ENCODE data around the gene MGST2.
A peak's percentile ranks its signal among the peaks of the same experiment; 100 is the strongest.

Gene MGST2

GRCh38 chr4:139665690-139666529 lies at the start of gene MGST2:
Gene MGST2, plus strand, starts transcription at chr4:139665819. Its CDS starts 201 bp downstream, at chr4:139666020.
- peak within 1 kb of the TSS; percentile 22 for H3K27ac ChIP-seq (ENCODE audit: low read depth, low read length)
- no peaks in the 10 kb centered on the region for H3F3A ChIP-seq (ENCODE audit: control insufficient read depth, insufficient read depth)
- no peaks in the 10 kb centered on the region for H3K27me3 ChIP-seq (ENCODE audit: control insufficient read depth, low read length)
- no peaks in the 10 kb centered on the region for H4K20me1 ChIP-seq (ENCODE audit: control insufficient read depth, insufficient read depth, low read depth, low read length)
- peak within 1 kb of the TSS; percentile 80 for H3K4me2 ChIP-seq (ENCODE audit: low read length)
- H3K36me3 ChIP-seq (ENCODE audit: control insufficient read depth, low read length) = no peaks in the 10 kb centered on the region
- H3K79me2 ChIP-seq (ENCODE audit: control insufficient read depth, low read length) = peaks cover 10% of the 10 kb centered on the region; the same call in 1 of the 2 replicates
- no peaks in the 10 kb centered on the region for H3K9me2 ChIP-seq (replicated peaks; ENCODE audit: control insufficient read depth, low read length)
- peak within 1 kb of the TSS; percentile 85 for H3K4me3 ChIP-seq (ENCODE audit: low read length)
- H3K4me1 ChIP-seq (ENCODE audit: control insufficient read depth, low read length) = peaks cover 22% of the 10 kb centered on the region
- TF ChIP-seq EZH2phosphoT487 (IDR thresholded peaks at IDR 0.05; ENCODE audit: borderline replicate concordance, low read length) = no peak
- TF ChIP-seq, protein P1, sequence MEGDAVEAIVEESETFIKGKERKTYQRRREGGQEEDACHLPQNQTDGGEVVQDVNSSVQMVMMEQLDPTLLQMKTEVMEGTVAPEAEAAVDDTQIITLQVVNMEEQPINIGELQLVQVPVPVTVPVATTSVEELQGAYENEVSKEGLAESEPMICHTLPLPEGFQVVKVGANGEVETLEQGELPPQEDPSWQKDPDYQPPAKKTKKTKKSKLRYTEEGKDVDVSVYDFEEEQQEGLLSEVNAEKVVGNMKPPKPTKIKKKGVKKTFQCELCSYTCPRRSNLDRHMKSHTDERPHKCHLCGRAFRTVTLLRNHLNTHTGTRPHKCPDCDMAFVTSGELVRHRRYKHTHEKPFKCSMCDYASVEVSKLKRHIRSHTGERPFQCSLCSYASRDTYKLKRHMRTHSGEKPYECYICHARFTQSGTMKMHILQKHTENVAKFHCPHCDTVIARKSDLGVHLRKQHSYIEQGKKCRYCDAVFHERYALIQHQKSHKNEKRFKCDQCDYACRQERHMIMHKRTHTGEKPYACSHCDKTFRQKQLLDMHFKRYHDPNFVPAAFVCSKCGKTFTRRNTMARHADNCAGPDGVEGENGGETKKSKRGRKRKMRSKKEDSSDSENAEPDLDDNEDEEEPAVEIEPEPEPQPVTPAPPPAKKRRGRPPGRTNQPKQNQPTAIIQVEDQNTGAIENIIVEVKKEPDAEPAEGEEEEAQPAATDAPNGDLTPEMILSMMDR (IDR thresholded peaks at IDR 0.05; ENCODE audit: low read depth, low read length, poor library complexity, severe bottlenecking) = no peak
- no peaks in the 10 kb centered on the region for H3K9me3 ChIP-seq (ENCODE audit: control insufficient read depth, insufficient read depth, low read length)

DNA sequence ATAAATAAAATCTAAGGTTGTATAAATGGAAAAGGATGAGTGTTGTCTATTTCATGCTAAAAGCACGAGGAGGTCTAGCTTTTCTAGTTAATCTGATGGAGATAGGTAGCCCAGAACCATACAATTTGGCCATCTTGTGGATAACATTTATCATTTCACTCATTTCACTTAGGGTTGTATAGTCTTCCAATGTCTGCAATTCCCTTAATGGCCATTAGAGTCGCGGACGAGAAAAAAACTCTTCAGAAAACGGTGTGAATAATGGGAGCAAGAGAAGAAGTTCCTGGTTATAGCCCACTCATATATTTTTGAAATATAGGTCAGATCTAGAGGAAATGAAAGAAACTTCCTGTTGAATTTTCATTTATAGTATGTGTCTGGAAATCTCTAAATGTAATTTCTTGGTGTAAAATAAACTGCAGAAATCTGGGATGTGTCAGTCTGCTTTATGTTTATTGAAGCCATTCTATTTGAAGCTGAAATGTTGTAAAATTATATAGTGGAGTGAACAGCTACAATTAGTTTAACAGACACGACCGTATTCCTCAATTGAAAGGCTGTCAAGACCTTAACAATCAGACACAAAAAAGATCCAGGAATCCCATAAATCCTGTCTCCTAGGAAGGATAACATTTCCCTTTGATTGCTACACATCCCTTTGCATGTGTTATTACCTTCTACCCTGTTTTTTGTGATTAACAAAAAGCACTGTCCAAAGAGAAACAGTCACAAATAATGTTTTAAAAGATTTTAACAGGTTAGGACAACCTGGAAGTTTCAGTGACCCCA lies 47.7 kb upstream of the MGST2 start:
- no peaks in the 10 kb centered on the region for H3K9me2 ChIP-seq (replicated peaks; ENCODE audit: control insufficient read depth, low read length)
- H3K27me3 ChIP-seq (ENCODE audit: control insufficient read depth, low read length) = no peaks in the 10 kb centered on the region
- H3K4me2 ChIP-seq (ENCODE audit: low read length) = no peak overlapping the region
- TF ChIP-seq, protein P1 (IDR thresholded peaks at IDR 0.05; ENCODE audit: low read depth, low read length, poor library complexity, severe bottlenecking) = peak; percentile 23
- no peak for TF ChIP-seq EZH2phosphoT487 (IDR thresholded peaks at IDR 0.05; ENCODE audit: borderline replicate concordance, low read length)
- H3K79me2 ChIP-seq (ENCODE audit: control insufficient read depth, low read length) = no peaks in the 10 kb centered on the region
- no peaks in the 10 kb centered on the region for H3K9me3 ChIP-seq (ENCODE audit: control insufficient read depth, insufficient read depth, low read length)
- no peaks in the 10 kb centered on the region for H3K4me1 ChIP-seq (ENCODE audit: control insufficient read depth, low read length)
- no peak overlapping the region for H3K27ac ChIP-seq (ENCODE audit: low read depth, low read length)
- no peaks in the 10 kb centered on the region for H4K20me1 ChIP-seq (ENCODE audit: control insufficient read depth, insufficient read depth, low read depth, low read length)
- no peaks in the 10 kb centered on the region for H3F3A ChIP-seq (ENCODE audit: control insufficient read depth, insufficient read depth)
- H3K4me3 ChIP-seq (ENCODE audit: low read length) = no peak overlapping the region
- no peaks in the 10 kb centered on the region for H3K36me3 ChIP-seq (ENCODE audit: control insufficient read depth, low read length)

DNA sequence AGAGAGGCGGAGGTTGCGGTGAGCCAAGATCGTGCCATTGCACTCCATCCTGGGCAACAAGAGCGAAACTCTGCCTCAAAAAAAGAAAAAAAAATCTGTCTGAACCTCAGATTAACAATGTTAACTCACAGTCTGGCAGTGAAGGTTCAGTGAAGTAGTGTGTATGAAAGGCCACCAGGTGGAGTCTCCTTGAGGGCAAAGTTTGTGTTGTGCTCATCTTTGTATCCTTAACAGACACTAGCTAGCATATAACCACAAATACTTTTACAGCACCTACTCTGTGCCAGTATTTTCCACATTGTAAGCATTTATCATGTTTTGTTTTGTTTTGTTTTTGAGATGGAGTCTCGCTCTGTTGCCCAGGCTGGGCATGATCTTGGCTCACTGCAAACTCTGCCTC lies 46.0 kb upstream of the MGST2 start:
- H3K9me2 ChIP-seq (replicated peaks; ENCODE audit: control insufficient read depth, low read length) = no peaks in the 10 kb centered on the region
- H3K4me2 ChIP-seq (ENCODE audit: low read length) = no peak overlapping the region
- no peak overlapping the region for H3K27ac ChIP-seq (ENCODE audit: low read depth, low read length)
- no peaks in the 10 kb centered on the region for H3K9me3 ChIP-seq (ENCODE audit: control insufficient read depth, insufficient read depth, low read length)
- no peaks in the 10 kb centered on the region for H3K4me1 ChIP-seq (ENCODE audit: control insufficient read depth, low read length)
- no peaks in the 10 kb centered on the region for H3K79me2 ChIP-seq (ENCODE audit: control insufficient read depth, low read length)
- no peaks in the 10 kb centered on the region for H3K36me3 ChIP-seq (ENCODE audit: control insufficient read depth, low read length)
- 0 out of 2 replicates have a peak, but pooled peaks cover 6% of the 10 kb centered on the region for H3K27me3 ChIP-seq (ENCODE audit: control insufficient read depth, low read length)
- TF ChIP-seq, protein P1 (IDR thresholded peaks at IDR 0.05; ENCODE audit: low read depth, low read length, poor library complexity, severe bottlenecking) = peak; percentile 57
- TF ChIP-seq EZH2phosphoT487 (IDR thresholded peaks at IDR 0.05; ENCODE audit: borderline replicate concordance, low read length) = no peak
- no peak overlapping the region for H3K4me3 ChIP-seq (ENCODE audit: low read length)
- H3F3A ChIP-seq (ENCODE audit: control insufficient read depth, insufficient read depth) = no peaks in the 10 kb centered on the region
- no peaks in the 10 kb centered on the region for H4K20me1 ChIP-seq (ENCODE audit: control insufficient read depth, insufficient read depth, low read depth, low read length)

Data from DOHH2 (cell line).